WTC11 (cell line): ENCODE results near the gene CORO1C.

Source experiments
- NR1H2 ChIP-seq: sonication (generic); formaldehyde crosslinking; IDR thresholded peaks from 2 replicates; pipeline ENCODE4 v1.9.0; 2021; ENCODE audit warnings: mild to moderate bottlenecking, moderate library complexity, missing genetic modification reagents
- TP53 ChIP-seq: sonication (generic); formaldehyde crosslinking; IDR thresholded peaks from 2 replicates; pipeline ENCODE4 v1.8.1; 2023; ENCODE audit warnings: mild to moderate bottlenecking, missing genetic modification reagents
- TF ChIP-seq, protein P1 (sequence below): fragments of 200-600 bp; IDR thresholded peaks from 2 replicates; pipeline ENCODE4 v1.8.0; 2022; ENCODE audit warnings: antibody characterized with exemption
- TF ChIP-seq, protein P2 (sequence below): sonication (generic); formaldehyde crosslinking; IDR thresholded peaks from 2 replicates; pipeline ENCODE4 v1.8.0; 2022; ENCODE audit warnings: missing genetic modification reagents

DNA sequence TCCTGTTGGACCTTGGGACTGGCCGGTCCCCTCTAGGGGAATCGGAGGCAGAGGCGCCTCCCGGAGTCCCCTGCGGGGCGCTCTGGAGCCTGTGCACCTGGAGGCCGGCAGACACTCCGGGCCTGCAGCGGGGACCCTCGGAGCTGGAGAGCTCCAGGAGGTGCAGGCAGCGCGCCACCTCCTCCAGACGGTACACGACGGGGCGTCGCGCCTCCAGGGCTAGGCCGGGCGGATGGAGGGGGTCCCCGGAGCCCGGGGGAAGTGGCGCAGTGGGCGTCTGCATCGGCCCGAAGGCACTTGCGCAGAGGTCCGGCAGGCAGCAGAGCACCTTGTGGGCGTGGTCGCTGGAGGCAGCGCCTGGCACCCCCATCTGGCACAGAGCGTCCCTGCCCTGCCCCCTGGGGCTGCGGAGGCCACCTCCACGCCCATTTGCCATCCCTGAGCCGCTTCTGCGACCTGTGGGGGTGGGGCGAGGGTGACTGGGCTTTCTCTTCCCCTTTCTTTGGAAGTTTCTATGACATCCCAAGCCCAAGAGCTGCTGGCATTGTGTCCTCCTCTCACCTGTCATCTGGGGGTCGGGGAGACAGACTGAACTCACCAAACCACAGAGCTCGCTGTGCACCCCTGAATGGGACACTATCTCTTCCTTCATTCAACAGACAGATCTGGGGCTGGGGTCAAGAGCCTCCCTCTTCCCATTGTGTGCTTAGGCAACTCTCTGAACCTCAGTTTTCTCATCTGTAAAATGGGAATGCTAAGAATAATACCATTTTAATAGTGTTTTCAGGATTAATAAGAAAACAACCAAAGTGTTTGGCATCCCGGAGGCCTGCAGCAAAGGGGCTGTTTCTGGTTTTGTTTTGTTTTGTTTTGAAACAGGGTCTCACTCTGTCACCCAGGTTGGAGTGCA, 37.5 kb upstream of the CORO1C start:
- TF ChIP-seq, protein P1, sequence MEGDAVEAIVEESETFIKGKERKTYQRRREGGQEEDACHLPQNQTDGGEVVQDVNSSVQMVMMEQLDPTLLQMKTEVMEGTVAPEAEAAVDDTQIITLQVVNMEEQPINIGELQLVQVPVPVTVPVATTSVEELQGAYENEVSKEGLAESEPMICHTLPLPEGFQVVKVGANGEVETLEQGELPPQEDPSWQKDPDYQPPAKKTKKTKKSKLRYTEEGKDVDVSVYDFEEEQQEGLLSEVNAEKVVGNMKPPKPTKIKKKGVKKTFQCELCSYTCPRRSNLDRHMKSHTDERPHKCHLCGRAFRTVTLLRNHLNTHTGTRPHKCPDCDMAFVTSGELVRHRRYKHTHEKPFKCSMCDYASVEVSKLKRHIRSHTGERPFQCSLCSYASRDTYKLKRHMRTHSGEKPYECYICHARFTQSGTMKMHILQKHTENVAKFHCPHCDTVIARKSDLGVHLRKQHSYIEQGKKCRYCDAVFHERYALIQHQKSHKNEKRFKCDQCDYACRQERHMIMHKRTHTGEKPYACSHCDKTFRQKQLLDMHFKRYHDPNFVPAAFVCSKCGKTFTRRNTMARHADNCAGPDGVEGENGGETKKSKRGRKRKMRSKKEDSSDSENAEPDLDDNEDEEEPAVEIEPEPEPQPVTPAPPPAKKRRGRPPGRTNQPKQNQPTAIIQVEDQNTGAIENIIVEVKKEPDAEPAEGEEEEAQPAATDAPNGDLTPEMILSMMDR, result no peak
- TF ChIP-seq, protein P2, sequence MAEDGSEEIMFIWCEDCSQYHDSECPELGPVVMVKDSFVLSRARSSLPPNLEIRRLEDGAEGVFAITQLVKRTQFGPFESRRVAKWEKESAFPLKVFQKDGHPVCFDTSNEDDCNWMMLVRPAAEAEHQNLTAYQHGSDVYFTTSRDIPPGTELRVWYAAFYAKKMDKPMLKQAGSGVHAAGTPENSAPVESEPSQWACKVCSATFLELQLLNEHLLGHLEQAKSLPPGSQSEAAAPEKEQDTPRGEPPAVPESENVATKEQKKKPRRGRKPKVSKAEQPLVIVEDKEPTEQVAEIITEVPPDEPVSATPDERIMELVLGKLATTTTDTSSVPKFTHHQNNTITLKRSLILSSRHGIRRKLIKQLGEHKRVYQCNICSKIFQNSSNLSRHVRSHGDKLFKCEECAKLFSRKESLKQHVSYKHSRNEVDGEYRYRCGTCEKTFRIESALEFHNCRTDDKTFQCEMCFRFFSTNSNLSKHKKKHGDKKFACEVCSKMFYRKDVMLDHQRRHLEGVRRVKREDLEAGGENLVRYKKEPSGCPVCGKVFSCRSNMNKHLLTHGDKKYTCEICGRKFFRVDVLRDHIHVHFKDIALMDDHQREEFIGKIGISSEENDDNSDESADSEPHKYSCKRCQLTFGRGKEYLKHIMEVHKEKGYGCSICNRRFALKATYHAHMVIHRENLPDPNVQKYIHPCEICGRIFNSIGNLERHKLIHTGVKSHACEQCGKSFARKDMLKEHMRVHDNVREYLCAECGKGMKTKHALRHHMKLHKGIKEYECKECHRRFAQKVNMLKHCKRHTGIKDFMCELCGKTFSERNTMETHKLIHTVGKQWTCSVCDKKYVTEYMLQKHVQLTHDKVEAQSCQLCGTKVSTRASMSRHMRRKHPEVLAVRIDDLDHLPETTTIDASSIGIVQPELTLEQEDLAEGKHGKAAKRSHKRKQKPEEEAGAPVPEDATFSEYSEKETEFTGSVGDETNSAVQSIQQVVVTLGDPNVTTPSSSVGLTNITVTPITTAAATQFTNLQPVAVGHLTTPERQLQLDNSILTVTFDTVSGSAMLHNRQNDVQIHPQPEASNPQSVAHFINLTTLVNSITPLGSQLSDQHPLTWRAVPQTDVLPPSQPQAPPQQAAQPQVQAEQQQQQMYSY (CRISPR knock-in tag), result no peak
- no peak for TF ChIP-seq NR1H2 (CRISPR knock-in tag)
- no peak for TF ChIP-seq TP53 (CRISPR knock-in tag)
